Epithelial cell of prostate (primary cell): ENCODE data around the gene LAMA5.

Experiments
- DNase-seq: peaks from one replicate; pipeline ENCODE4 v3.0.0-alpha.2; 2011; ENCODE audit warnings: low read depth, low spot score
- H3K27ac ChIP-seq: fragments of 450-650 bp; 2 replicates; pipeline ENCODE4 v1.5.1; 2017; ENCODE audit warnings: mild to moderate bottlenecking

The LAMA5 gene

DNA sequence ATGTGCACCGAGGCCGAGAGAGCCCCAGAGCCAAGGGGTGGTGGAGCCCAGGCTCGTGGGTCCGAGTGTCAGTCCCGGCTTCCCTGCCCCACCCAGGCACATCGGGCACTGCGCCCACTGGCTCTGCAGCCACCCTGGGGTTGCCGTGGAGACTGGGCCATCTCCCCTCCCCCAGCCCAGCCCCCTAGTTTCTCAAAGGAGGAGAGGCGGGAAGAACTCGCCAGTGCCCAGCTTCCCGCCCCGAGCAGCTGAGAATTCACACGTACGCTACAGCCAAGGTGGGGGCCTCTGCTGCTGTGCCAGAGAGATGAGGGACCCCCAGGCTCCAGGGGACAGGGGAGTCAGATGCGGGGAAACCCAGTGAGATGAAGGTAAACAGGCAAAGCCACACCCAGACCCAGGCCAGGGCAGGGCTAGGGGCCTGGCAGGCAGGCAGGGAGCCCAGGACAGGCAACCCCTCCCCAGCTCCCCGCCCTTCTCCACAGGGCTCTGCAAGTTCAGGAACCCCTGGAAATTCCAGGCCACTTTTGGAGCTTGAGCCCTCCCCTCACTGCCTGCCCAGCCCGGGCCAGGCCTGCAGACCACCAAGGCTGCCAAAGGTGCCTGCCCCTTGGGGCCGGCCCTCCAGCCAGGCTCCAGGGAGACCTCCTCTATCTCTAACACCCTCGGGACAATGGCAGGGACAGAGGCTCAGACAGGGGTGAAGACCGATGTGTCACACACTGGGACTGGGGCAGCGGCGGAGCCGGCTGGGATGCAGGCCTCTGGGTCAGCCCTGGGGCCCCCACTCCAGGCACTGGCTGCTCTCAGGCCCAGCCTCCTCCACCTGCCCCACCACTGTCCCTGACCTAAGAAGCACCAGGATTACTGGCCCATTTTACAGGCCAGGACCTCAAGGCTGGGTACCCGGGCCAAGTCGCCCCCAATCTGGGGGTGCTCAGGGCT, 6.0 kb downstream of the LAMA5 start:
- DNase-seq: no peak
- H3K27ac ChIP-seq: peak overlapping the region; percentile 41

DNA sequence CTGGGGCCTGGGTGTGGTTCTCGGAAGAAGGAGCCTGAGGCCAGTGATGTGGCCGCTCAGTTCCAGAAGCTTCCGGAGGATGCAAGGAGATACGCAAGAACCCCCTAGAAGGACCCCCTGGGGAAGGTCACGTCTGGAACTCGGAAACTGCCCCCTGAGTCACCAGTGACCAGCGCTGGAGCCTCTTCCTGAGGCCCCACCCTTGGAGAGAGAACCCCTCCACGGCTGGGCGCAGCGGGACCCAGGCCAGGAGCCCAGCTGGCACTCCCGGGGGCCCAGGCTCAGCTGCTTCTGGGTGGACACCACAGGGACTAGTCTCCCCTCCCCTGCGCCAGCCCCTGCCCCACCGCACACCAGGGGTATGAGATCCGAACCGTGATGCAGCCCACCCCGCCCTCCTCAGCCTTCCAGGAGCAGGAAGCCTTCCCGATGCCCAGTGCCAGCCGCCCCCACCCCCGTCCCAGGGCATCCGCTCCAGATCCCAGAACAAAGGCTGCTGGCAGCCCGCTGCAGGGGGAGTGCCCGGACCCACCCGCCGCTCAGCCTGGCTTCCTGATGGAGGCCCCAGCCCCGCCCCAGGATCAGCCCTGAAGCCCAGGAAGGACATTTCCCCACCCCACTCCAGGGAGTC, 7.5 kb downstream of the LAMA5 start:
- no peak for DNase-seq
- H3K27ac ChIP-seq: peak overlapping the region; percentile 60

DNA sequence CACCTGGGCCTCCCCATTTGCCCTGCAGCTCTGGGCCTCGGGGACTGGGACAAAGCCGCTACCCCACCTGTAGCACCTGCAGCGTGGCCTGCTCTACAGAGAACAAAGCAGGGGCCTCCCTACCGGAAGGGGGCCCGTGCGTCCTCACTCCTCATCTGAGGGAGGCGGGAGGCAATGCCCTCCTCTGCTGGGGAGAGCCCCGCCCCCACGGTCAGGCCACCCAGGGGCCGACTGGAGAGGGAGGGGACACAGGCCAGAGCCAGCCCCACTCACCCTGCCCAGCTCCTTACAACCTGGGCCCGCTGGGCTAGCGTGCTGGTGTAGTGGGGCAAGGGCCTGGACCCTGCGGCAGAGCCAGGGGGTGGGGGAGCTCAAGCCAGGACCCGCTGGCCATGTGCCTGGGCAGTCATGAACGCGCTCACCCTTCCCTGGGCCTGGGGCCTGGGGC, 8.0 kb downstream of the LAMA5 start:
- peak overlapping the region; percentile 60 for H3K27ac ChIP-seq
- no peak for DNase-seq

DNA sequence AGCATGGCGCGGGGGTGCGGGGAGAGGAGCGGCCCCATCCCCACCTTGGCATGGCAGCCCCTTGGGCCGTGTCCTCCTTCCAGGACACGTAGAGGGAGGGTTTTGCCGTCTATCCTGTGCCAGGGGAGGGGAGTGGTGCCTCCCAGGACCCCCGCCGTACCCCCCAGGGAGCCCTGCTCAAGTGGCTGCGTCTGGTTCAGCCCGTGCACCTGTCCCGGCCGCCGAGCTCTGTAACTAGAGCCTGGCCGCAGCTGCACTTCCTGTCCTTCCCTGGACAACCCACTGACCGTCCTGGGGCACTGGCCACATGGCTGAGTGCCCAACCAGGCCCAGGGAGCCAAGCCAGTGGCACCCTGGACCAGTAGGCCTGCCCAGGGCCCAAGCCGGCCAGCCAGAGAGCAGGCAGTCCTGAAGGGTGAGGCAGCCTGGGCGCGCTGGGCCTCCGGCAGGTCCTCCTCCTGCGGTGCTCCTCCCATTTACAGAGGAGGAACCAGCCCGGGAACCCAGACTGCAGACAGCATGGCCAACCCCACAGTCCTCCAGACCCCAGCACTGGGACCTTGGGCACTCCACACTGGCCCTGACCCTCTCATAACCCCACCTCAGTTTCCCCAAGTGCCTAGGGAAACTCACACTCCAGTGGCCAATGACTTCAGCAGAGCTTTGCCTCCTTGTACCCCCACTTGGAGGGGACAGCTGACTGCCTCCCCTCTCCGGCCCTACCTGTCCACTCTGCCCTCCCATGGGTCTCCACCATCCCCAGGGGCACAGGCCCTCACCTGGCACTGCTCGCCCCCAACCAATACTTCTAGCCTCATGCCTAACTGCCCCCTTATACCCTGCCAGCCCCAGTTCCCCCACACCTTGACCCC, 8.7 kb downstream of the LAMA5 start:
- peak overlapping the region; percentile 60 for H3K27ac ChIP-seq
- no peak for DNase-seq

DNA sequence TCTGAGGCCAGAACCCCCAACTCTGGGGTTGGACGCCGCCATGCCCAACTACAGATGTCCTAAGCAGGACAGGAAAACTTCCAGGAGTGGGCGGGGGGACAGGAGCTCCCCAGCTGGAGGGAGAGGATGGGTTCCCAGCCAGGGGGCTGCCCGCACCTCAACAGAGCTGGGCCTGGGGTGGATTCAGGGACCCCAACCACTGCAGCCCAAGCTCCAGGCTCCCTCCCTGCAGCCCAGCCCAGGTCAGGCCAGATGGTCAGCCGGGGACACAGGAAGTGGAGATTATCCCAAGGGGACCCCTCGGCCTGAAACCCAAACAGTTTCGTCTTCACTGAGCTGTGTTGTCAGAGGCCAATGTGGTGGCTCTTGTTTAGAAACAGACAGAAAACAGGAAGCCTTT, 9.4 kb downstream of the LAMA5 start:
- peak overlapping the region; percentile 60 for H3K27ac ChIP-seq
- no peak for DNase-seq

DNA sequence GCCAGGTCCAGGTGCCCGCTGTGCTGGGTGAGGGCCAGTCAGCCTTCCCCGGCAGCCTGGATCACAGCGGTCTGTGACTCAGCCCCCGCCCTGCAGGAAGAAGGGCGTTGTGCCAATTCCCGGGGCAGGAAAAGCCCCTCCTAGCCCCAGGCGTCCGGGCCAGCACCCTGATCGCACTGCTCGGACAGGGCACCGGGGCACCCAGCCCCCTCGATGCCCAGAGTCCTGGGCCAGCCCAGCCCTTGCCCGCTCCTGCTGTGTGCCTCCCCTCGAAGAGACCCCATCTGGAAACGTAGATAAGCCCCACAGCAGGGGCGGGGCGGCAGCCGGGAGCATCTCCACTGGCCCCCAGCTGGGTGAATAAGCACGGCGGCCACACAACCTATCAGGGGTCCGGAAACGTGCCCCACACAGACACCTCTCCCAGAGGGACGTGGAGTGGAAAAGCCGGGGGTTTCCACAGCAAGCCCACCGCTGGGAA, 9.9 kb downstream of the LAMA5 start:
- H3K27ac ChIP-seq: peak overlapping the region; percentile 60
- DNase-seq: no peak

DNA sequence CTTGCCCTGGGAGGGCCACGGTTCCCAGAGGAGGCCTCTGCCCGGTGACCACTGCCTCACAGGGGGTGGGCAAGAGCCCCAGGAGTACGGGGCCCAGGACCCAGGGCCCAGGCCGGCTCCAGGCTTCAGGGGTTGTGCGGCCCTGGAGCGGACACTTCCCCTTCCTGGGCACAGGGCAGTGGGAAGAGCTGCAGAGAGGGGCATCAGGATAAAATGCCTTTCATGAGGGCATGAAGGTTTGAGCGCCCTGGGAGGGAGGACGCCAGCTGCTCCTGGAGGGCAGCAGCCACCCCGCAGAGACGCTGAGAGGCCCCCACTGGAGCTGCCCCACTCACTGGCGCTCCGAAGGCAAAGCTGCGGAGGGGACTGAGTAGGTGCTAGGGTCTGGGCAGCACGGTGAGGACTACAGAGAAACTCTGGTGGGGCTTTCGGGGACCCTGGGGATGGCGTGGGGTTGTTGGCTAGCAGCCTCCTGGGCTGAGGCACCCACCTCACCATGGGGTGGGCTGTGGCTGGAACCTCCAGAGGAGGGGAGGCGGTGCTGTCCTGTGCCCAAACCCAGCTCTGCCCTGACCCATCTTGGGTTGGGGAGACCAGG, 10.4 kb downstream of the LAMA5 start:
- peak overlapping the region; percentile 60 for H3K27ac ChIP-seq
- DNase-seq: no peak

DNA sequence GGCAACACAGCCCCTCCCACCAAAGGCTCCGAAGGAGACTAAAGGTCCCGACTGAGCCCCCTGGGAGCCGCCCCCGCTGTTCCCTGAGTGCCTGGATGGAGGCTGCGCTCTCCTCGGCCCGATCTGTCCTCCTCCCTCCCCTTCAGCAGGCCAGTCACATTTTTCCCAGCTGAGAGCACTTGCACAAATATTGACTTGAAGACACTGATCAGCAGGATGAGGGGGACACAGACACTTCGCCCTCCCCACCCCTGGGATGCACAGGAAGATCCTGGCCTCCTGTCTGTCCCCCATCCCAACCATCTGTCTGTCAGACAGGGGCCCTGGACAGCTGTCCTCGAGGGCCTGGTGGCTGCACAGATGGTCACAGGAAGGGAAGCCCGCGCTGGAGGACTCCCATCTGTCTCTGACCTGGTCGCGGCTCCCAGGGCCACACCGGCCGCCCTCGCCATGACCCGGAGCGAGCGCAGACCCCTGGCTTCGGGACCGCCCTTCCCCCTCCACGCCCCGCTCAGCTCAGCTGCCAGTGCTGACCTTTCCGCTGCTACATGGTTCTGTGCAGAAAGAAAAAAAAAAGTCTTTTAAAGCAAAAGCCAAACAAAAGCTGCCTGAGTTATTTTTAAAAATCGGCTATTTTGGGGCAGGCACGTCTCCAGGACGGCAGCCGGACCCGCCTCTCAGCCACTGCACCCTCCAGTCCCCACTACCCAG, 11.1 kb downstream of the LAMA5 start:
- DNase-seq: no peak
- peak overlapping the region; percentile 60 for H3K27ac ChIP-seq

DNA sequence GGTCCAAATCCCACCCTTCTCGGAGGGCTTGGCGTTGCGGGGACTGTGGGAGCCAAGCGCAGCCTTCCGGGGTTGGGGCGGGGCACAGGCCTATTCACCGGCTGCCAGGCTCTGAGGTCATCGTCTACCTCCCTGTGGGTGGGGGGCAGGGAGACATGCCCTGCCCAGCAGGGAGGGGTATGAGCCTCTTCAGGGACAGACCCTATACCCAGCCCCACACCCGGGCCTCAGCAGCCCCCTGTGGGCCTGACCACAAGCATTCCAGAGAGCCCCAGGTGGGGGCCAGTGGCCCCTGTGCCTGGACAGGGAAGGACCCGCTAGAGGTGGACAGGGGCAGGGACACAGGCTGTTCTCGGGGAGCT, 11.6 kb downstream of the LAMA5 start:
- no peak for DNase-seq
- H3K27ac ChIP-seq: peak overlapping the region; percentile 60

DNA sequence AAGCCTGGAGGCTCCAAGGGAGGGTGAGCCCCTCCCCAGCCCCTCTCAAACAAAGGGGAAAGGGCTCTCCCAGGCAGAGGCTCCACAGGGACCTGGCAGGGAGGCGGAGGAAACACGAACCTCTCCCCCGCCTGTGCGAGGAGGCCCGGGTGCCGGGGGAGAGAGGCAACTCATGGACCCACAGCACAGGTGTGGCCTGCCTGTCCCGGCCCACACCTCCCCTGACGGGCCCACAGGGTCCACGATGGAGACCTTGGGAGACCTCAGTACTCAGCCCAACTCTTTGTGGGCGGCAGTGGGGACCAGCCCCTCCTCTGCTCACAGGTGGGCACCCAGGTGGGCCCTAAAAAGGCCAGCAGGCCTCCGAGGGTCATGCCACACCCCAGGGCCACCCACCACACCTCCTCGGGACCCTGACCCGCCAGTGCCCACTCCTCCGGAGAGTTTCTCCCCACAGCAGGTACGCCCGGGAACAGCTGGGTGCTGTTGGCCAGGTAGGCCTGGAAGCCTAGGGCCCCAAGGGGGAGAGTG, 12.2 kb downstream of the LAMA5 start:
- peak overlapping the region; percentile 60 for H3K27ac ChIP-seq
- DNase-seq: no peak

DNA sequence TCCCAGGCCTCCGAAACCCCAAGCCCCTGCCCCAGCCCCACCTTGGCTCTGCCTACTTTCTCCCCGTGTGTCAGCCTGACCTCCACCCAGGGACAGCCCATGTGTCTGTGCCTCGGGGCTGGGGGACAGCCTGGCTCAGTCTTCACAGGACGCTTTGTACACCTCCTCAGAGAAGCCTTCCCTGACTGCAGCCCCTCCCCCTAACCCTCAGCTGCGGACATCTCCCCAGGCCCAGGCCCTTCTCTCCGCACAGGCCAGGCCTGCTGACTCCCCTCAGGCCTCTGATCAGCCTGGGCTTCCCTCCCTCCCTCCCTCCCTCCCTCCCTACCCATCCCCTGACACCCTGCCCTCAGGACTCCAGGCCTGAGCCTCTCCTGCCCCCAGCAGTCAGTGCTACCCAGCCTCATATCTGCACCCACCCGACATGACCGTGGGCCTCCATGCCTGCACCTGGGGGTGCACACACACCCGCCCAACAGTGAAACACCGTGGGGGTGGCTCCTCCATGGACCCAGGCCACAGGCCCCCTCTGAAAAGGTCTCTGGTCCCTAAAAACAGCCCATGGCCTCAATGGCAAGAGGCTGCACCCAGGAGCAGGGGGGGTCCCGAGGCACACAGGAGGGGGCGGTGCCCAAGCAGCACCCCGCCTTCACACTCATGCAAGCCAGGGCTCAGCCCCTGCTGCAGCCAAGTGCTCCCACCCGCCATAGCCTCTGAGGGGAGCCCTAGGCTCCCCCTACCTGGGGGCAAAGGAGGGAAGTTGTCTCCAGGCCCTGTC, 12.9 kb downstream of the LAMA5 start:
- no peak for DNase-seq
- peak overlapping the region; percentile 60 for H3K27ac ChIP-seq

DNA sequence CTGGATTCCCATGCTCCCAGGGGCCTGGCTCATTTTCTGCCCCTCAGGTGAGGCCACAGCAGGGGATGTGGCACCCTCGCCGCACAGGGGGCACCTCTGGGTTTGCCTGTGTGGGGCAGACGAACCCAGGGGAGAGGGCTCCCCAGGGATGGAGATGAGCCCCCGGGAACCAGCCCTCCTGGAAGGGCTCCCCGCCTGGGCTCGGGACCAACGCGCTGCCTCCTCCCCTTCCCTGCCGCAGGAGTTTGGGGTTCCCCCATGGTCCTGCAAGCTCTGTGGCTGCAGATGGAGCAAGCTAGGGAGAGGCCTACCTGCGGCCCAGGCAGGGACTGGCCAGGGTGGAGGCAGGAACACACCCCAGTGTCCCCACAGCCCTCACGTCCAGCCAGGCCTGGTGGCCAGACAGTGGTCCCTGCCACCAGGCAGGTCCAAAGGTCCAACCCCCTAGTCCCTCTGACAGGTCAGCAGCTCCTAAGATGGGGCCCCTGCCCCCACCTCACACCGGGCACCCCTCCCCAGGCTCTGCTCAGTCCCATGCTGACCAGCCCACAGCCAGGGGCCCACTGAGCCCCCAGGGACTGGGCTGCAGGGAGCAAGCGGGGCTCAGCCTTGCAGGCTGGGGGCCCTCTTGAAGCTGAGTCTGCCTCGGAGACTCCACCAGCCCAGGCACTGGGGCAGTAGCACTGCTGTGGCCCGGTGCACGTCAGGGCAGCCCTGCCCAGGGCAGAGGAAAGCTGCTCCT, 13.7 kb downstream of the LAMA5 start:
- DNase-seq: no peak
- peak overlapping the region; percentile 98 for H3K27ac ChIP-seq

DNA sequence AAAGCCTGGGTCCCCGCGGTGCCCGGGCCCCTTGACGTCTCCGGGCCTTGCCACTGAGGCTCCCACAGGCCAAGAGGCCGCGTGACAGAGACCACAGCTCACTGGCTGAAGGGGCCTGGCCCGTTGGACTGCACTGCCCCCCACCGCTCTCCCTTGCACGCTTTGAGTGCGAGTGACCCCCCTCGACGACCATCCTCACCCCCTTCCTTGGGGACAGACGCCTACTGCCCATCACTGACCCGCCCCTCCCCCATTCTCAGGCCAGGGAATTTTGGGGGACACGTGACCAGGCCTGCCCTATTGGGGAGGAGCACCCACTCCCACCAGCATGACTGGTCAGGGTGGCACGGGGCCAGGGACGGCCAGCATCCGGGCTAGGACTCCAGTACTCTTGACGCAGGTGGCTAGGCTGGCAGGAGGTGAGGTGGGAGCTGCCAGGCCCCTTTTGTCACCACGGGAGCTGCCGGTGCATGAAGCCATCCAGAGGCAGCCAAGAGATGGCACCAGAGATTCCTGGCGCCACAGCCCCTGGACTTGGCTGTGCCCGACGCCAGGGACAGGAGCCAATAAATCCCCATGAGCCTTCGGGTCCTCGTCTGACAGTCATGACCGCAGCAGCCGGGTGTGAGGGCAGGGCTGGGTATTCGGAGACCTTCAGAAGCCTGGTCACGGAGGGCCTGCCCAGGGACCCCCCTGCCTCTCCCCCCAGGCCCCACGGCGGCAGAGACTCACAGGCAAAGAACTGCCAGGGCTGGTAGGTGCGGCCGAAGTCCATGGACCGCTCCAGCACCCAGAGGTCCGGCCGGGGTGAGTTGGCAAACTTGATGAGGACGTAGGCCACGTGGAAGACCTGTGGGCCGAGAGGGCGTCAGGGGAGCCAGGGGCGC, 14.5 kb downstream of the LAMA5 start:
- H3K27ac ChIP-seq: peak overlapping the region; percentile 98
- DNase-seq: no peak

DNA sequence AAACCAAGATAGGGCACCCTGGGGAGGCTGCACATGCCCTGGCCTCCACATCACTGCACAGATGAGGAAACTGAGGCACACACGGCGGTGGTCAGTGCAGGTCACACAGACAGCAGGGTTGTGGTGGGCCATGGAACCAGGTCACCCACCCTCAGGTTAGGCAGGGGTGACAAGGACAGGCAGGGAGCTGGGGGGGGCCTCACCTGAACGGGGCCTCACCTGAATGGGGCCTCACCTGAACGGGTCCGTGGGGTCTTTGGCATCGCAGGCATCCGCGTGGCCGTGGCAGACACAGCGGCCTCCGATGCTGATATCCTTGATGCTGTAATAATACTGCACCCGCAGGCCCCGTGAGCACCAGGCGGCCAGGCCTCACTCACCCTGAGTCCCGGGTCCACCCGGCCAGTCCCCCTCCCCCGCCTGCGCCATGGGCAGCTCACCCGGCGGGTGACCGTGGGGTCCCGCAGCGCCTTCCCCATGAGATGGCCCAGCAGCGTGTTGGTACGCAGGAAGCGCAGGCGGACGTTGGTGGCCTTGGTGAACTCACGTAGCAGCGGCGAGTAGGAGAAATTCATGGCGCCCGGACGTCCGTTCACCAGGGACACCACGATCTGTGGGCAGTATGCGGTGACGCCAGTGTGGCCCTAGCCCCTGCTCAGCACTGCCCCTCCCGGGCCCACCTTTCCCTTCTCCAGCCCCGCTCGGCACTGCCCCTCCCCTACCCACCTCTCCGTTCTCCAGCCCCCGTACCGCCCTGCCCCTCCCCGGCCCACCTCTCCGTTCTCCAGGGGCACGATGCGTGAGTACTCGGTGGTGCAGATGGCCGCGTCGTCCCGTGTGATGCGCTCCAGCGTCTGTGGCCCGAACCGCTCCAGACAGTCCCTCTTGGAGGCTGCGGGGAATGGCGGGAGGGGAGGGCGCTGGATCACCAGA, 15.4 kb downstream of the LAMA5 start:
- peak overlapping the region; percentile 98 for H3K27ac ChIP-seq
- no peak for DNase-seq

DNA sequence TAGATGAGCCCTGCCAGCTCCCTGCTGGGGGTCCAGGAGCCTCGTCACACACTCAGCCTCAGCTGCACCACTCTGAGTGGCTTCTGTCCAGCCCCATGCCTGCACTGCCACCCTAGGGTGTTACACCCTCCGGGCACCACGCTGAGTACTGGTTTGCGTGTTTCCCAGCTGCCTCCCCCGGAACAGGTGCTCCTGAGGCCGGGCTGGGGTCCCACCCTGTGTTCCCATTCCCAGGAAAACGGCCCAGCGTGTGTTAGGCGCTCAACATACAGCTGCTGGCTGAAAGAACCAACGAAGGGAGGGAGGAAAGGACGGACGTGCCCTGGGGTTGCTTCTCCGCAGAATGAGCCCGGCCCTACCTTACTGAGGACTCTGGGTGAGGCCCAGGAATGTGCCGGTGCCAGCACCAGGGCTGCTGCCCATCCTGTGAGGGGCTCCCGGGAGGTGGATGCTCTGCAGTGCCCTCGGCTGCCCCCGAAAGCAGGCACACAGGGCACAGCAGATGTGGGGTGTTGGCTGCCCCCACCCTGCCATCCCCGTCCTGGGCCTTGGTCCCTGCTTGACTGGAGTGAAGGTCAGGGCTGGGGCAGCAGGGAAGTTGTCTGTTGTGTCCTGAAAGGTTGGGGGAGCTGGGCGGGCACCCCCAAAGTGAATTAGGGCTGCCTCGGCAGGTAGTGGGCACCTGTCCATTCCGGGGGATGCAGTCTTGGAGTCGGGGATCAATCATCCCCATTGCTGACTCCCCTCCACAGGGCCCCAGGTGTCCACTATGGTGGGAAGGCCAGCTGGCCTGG, 16.3 kb downstream of the LAMA5 start:
- no peak for DNase-seq
- peak overlapping the region; percentile 98 for H3K27ac ChIP-seq
